Astrocyte (in vitro differentiated cells and primary cell): Measurements from ENCODE around the gene CYLD. TPM values are rescaled to one million over a fixed set of nuclear protein-coding genes. Genes with fewer than 3 reads are reported as not detected.

Experiments
- DNase-seq: peaks from one replicate; pipeline ENCODE4 v3.0.0-alpha.2; 2010; ENCODE audit warnings: low read depth
- FAIRE-seq: peaks from 2 replicates; lab custom pipeline; 2011; peaks lifted over from hg19 to GRCh38; lab: Jason Lieb, UNC
- H2AFZ ChIP-seq: 2 replicates; pipeline ENCODE4 v1.6.0; 2012; ENCODE audit warnings: low read depth, low read length, inconsistent platforms
- H3K27ac ChIP-seq: 2 replicates; pipeline ENCODE4 v1.5.1; 2011; ENCODE audit warnings: low read depth, low read length, inconsistent platforms
- H3K27me3 ChIP-seq: 2 replicates; pipeline ENCODE4 v1.6.0; 2011; ENCODE audit warnings: low read length, inconsistent platforms; ENCODE audit not compliant: insufficient read depth
- H3K36me3 ChIP-seq: 2 replicates; pipeline ENCODE4 v1.5.1; 2011; ENCODE audit warnings: low read length, inconsistent platforms; ENCODE audit not compliant: insufficient read depth
- H3K4me1 ChIP-seq: 2 replicates; pipeline ENCODE4 v1.5.1; 2011; ENCODE audit warnings: low read length, inconsistent platforms; ENCODE audit not compliant: insufficient read depth
- H3K4me2 ChIP-seq: 2 replicates; pipeline ENCODE4 v1.6.0; 2012; ENCODE audit warnings: low read length, inconsistent platforms
- H3K4me3 ChIP-seq: 2 replicates; pipeline ENCODE4 v1.5.1; 2011; ENCODE audit warnings: low read depth, mild to moderate bottlenecking, low read length, inconsistent platforms; ENCODE audit not compliant: insufficient read depth
- H3K79me2 ChIP-seq: 2 replicates; pipeline ENCODE4 v1.6.0; 2012; ENCODE audit warnings: mild to moderate bottlenecking, low read length, inconsistent platforms; ENCODE audit not compliant: insufficient read depth
- H3K9ac ChIP-seq: 2 replicates; pipeline ENCODE4 v1.6.0; 2012; ENCODE audit warnings: mild to moderate bottlenecking, low read length, inconsistent platforms
- H3K9me3 ChIP-seq: 2 replicates; pipeline ENCODE4 v1.5.1; 2012; ENCODE audit warnings: low read depth, mild to moderate bottlenecking, low read length, inconsistent platforms; ENCODE audit not compliant: insufficient read depth
- H4K20me1 ChIP-seq: 2 replicates; pipeline ENCODE4 v1.6.0; 2012; ENCODE audit warnings: low read length, inconsistent platforms; ENCODE audit not compliant: insufficient read depth
- H3K27ac Mint-ChIP-seq: one replicate; pipeline ENCODE4 v1.8.0; 2021; ENCODE audit warnings: mild to moderate bottlenecking, mixed read lengths; ENCODE audit not compliant: unreplicated experiment
- H3K27me3 Mint-ChIP-seq: one replicate; pipeline ENCODE4 v1.8.0; 2021; ENCODE audit warnings: low read depth, mixed read lengths; ENCODE audit not compliant: unreplicated experiment
- H3K36me3 Mint-ChIP-seq: one replicate; pipeline ENCODE4 v1.8.0; 2021; ENCODE audit warnings: low read depth, mixed read lengths; ENCODE audit not compliant: unreplicated experiment
- H3K4me1 Mint-ChIP-seq: one replicate; pipeline ENCODE4 v1.8.0; 2021; ENCODE audit warnings: low read depth, mixed read lengths; ENCODE audit not compliant: unreplicated experiment
- H3K4me3 Mint-ChIP-seq: one replicate; pipeline ENCODE4 v1.8.0; 2021; ENCODE audit warnings: mild to moderate bottlenecking, moderate library complexity, mixed read lengths; ENCODE audit not compliant: unreplicated experiment
- H3K9me3 Mint-ChIP-seq: one replicate; pipeline ENCODE4 v1.8.0; 2021; ENCODE audit warnings: mild to moderate bottlenecking, mixed read lengths; ENCODE audit not compliant: unreplicated experiment
- EZH2 ChIP-seq: IDR thresholded peaks from 2 replicates; pipeline ENCODE4 v1.6.1; 2012; ENCODE audit warnings: mild to moderate bottlenecking, low read length, inconsistent platforms; ENCODE audit not compliant: insufficient read depth
- total RNA-seq: library from RNA; stranded (reverse); gene quantifications from 2 replicates; pipeline ENCODE4 v1.2.1, GENCODE V29; 2021
- TF ChIP-seq, protein P1 (sequence below): IDR thresholded peaks from 2 replicates; pipeline ENCODE4 v1.5.1; 2011; ENCODE audit warnings: low read depth, mild to moderate bottlenecking, inconsistent platforms, low read length, moderate library complexity; ENCODE audit not compliant: insufficient read depth

CYLD gene
- total RNA-seq, 1 donor from 2014 or later: 34.2 TPM

- no peak overlapping the region for H2AFZ ChIP-seq
- H3K9ac ChIP-seq: no peak overlapping the region
- Mint-ChIP-seq H3K36me3 (peaks cover 10% of the 10 kb centered on the region), H3K4me1 (peaks cover 3% of the 10 kb centered on the region), H3K27me3 (no peaks in the 10 kb centered on the region), H3K9me3 (peaks cover 3% of the 10 kb centered on the region), H3K27ac (no peak overlapping the region), H3K4me3 (no peak overlapping the region)
- no peaks in the 10 kb centered on the region for H3K9me3 ChIP-seq
- H3K4me2 ChIP-seq: no peak overlapping the region
- H3K4me1 ChIP-seq: no peaks in the 10 kb centered on the region
- DNase-seq (no peak), FAIRE-seq (no peak)
- no peaks in the 10 kb centered on the region for H3K36me3 ChIP-seq
- H3K27ac ChIP-seq: no peak overlapping the region
- H4K20me1 ChIP-seq: peaks cover 3% of the 10 kb centered on the region
- H3K27me3 ChIP-seq: no peaks in the 10 kb centered on the region
- no peak overlapping the region for H3K4me3 ChIP-seq
- TF ChIP-seq, protein P1, sequence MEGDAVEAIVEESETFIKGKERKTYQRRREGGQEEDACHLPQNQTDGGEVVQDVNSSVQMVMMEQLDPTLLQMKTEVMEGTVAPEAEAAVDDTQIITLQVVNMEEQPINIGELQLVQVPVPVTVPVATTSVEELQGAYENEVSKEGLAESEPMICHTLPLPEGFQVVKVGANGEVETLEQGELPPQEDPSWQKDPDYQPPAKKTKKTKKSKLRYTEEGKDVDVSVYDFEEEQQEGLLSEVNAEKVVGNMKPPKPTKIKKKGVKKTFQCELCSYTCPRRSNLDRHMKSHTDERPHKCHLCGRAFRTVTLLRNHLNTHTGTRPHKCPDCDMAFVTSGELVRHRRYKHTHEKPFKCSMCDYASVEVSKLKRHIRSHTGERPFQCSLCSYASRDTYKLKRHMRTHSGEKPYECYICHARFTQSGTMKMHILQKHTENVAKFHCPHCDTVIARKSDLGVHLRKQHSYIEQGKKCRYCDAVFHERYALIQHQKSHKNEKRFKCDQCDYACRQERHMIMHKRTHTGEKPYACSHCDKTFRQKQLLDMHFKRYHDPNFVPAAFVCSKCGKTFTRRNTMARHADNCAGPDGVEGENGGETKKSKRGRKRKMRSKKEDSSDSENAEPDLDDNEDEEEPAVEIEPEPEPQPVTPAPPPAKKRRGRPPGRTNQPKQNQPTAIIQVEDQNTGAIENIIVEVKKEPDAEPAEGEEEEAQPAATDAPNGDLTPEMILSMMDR: no peak
- TF ChIP-seq EZH2: no peak
- no peaks in the 10 kb centered on the region for H3K79me2 ChIP-seq
These were observed 33.1 kb downstream of the CYLD start for GRCh38 chr16:50774960-50775359.

DNA sequence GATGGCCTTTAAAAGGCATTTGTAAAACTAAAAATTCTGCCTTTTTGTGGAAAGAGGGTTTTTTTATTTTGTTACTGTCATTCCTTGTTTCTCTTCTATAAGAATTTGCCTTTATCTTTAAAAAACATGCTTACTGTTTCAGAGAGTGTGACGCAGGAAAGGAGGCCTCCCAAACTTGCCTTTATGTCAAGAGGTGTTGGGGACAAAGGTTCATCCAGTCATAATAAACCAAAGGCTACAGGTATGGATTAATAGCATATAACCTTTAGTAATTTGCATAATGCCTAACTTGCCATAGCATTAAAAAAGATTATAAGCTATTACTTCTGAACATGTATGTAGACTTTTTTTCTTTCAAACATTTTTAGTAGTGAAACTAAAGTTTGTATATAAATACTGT lies 34.2 kb downstream of the CYLD start:
- H3K27ac Mint-ChIP-seq: no peak overlapping the region
- H3K4me1 Mint-ChIP-seq: peaks cover 3% of the 10 kb centered on the region
- no peaks in the 10 kb centered on the region for H3K27me3 Mint-ChIP-seq
- peaks cover 3% of the 10 kb centered on the region for H3K9me3 Mint-ChIP-seq
- peaks cover 10% of the 10 kb centered on the region for H3K36me3 Mint-ChIP-seq
- Histone ChIP-seq H3K4me3 (no peak overlapping the region), H2AFZ (no peak overlapping the region), H4K20me1 (peaks cover 3% of the 10 kb centered on the region), H3K27me3 (no peaks in the 10 kb centered on the region), H3K79me2 (no peaks in the 10 kb centered on the region), H3K27ac (no peak overlapping the region), H3K9me3 (no peaks in the 10 kb centered on the region), H3K9ac (no peak overlapping the region), H3K4me2 (no peak overlapping the region), H3K36me3 (no peaks in the 10 kb centered on the region), H3K4me1 (no peaks in the 10 kb centered on the region)
- DNase-seq: no peak
- no peak overlapping the region for H3K4me3 Mint-ChIP-seq
- FAIRE-seq: no peak
- TF ChIP-seq, protein P1: no peak
- no peak for TF ChIP-seq EZH2

DNA sequence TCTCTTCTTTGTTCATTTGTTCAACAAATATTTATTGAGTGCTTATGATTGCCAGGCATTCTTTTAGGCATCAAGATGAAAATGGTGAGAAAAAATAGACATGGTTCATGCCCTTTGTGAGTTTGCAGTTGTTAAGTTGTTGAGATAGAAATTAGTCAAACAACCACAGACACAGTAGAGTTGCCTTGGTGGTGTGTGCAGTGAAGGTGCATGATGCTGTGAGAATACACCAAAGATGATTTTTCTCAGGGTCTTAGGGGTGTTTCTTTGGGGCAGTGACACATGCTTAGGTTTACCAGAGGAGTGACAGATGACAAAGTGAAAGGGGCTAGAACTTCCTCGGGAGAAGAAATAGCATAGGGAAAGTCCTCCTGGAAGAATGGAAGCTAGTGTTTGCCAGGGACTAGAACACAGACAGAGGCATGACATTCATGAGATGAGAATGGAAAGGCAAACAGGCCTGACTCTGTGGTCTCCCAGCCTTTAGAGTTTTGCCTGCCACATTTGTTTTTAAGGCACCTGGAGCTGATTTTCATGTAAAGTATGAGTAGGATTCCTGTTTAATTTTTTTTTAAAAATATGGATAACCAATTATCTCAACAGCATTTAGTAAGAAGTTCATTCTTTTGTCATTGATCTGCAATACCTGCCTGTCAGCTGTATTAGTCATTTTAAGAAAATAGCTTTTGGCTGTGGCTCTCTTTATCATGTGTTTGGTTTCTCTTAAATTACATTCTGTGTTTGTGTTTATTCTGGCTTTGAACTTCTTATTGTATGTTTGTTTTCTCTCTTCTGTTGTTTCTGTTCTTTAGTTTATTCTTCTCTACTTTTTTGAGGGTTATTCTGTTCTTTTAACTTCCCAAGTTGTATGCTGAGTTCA lies 36.6 kb downstream of the CYLD start:
- no peak overlapping the region for H3K27ac Mint-ChIP-seq
- FAIRE-seq: no peak

More for the DNA sequence above, 36.6 kb downstream of the CYLD start:
- H3K9ac ChIP-seq: no peak overlapping the region
- no peaks in the 10 kb centered on the region for H4K20me1 ChIP-seq
- no peak overlapping the region for H3K4me2 ChIP-seq
- H2AFZ ChIP-seq: no peak overlapping the region
- H3K4me3 ChIP-seq: no peak overlapping the region
- peaks cover 3% of the 10 kb centered on the region for H3K4me1 Mint-ChIP-seq
- no peak overlapping the region for H3K4me3 Mint-ChIP-seq
- H3K36me3 Mint-ChIP-seq: peaks cover 16% of the 10 kb centered on the region
- H3K9me3 Mint-ChIP-seq: no peaks in the 10 kb centered on the region
- no peaks in the 10 kb centered on the region for H3K9me3 ChIP-seq
- no peak for DNase-seq
- H3K79me2 ChIP-seq: no peaks in the 10 kb centered on the region
- no peaks in the 10 kb centered on the region for H3K36me3 ChIP-seq
- no peak overlapping the region for H3K27ac ChIP-seq
- TF ChIP-seq, protein P1: no peak
- TF ChIP-seq EZH2: no peak
- H3K4me1 ChIP-seq: no peaks in the 10 kb centered on the region
- H3K27me3 Mint-ChIP-seq: no peaks in the 10 kb centered on the region
- H3K27me3 ChIP-seq: no peaks in the 10 kb centered on the region
